ENCODE results near the gene MARK2.
"Not testable (repeated sequence)": the region's sequence is repeated elsewhere in the genome, so short reads cannot be mapped to it uniquely, and the experiment has no call there.

Gene MARK2

DNA sequence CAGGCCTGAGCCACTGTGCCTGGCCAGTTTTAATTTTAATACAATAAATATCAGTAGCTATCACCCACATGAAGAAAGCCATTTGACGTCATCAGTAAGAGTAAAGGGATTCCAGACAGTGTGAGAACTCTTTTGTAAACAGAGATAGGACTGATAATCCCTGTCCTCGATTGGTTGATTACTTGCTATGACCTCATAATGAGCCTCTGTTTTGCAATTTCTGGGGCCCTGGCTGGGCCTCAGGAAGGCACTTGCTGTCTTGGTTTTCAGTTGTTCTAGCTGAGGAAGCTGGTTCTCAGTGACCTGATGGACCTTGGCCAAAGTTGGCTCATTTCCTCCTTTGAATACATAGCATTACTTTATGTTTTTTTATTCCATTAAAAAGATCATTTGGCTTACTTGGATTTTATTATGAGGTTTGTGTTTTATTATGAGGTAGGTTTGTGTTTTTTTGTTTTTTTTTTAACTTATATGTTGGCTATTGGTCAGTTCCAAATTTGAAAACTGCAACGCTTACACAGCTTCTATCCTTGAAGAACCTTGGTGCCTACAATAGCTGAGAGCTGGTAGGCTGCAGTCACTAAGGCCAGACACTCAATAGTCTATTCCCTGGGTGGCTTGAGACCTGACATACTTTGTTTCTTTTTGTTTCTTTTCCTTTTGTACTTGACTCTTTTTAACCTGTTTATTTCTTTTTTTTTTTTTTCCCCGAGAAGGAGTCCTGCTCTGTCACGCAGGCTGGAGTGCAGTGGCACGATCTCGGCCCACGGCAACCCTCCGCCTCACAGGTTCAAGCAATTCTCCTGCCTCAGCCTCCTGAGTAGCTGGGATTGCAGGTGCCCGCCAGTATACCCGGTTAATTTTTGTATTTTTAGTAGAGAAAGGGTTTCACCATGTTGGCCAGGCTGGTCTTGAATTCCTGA is 20.0 kb downstream of the MARK2 start:
- DNase-seq, result peak; percentile 73

DNA sequence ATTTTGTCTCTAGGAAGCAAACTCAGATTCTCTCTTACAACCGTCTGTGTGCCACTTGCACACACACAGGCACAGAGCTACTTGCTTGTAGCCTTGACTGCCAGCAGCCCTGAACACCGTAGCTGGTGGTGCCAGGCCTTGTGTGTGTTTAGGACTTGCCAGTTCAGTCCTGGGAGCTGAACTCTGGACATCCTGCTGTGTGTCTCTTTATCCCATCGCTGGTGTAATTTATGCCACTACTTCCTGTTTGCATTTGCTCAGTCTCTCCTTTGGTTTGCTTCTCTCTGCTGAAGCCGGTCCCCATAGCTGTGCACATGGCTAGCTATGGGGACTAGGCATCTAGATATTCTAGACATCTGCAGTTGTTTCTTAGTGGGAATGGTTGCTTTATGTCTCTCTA is 24.0 kb downstream of the MARK2 start:
- peak; percentile 42 for DNase-seq

DNA sequence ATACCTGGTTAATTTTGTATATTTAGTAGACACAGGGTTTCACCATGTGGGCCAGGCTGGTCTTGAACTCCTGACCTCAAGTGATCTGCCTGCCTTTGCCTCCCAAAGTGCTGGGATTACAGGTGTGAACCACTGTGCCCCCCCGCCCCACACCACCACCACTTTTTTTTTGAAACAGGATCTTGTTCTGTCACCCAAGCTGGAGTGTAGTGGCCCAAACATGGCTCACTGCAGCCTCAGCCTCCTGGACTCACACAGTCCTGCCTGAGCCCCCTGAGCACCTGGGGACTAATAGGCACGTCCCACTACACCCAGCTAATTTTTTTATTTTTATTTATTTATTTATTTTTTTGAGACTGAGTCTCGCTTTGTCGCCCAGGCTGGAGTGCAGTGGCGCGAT is 24.7 kb downstream of the MARK2 start:
- DNase-seq, result not testable (repeated sequence)

DNA sequence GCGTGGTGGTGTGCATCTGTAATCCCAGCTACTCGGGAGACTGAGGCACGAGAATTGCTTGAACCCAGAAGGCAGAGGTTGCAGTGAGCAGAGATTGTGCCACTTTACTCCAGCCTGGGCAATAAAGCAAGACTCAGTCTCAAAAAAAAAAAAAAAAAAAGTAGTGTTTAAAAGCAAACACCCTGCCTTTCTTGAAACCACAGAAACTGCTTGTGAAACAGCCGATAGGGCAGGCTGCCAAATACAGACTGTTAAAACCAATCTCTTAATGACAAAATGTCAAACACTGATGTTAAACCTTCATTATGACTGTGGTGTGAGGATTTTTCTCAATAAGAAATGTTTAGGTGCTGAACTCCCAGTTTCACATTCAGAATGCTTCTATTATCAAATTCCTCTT is 27.3 kb downstream of the MARK2 start:
- peak; percentile 97 for DNase-seq

DNA sequence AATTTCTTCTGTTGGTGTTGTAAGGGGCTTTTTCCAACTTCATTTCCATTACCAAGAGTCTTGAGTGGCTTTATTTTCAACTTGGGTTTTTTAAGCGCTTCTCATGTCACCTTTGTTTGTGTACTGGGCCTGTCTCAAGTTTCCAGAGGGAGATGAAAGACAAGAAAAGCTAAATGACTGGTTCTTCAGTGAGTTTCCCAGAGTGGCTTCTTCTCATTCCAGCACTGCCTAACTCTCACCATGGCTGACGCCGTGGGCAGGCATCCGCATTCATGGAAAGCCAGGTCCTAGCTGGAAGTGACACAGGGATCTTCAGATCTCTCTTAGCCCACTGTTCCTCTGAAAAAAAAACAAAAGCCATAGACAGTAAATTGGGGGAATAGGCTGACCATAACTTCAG is 28.6 kb downstream of the MARK2 start:
- DNase-seq, result no peak

DNA sequence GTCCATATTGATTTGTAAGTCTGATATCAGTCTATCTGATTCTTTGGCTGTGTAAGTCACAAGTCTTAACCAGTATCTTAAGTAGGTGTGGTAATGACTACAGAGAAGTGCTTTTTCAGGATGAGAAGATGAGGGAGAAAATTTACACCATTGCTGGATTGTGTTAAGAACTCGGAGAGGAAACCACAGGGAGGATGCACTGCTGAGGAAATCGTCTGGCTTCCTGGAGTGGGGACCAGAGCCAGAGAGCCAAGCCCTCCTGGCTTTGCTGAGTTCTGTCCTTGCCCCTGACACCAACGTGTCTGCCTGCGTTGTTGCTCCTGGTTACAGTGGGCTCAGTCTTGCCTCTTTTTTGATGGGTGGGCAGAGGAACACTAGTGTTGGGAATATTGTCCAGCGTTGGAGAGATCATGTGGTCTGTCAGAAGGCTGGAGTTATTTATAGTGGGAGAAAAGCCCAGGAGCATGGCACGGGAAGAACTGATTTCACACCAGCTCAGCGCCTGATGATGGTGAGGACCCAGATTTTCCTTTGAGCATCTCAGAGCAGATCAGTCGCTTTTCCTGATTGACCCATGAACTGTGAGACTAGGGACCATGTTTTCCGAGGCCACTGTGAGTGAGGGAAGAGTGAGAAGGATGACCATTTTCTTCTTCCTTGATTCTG is 29.6 kb downstream of the MARK2 start:
- peak; percentile 24 for DNase-seq

DNA sequence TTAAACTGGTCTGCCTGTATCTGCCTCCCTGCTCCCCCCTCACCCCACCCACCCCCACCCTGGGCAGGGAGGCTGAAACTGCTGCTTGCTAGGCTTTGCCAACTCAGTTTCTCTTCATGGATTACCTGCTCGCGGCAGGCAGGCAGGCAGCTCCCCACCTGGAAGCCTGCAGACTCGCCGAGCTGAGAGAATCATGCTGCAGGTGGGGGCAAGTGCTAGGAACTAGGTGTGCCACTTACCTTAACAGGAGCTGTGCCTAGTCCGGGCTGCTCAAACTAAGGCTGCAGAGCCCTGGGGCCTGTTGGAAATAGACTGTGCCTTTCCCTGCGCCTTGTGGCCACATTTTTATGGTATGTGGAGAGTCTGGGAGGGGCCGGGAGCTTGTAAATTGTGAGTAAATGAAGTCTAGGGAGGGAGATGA is 30.3 kb downstream of the MARK2 start:
- no peak for DNase-seq

DNA sequence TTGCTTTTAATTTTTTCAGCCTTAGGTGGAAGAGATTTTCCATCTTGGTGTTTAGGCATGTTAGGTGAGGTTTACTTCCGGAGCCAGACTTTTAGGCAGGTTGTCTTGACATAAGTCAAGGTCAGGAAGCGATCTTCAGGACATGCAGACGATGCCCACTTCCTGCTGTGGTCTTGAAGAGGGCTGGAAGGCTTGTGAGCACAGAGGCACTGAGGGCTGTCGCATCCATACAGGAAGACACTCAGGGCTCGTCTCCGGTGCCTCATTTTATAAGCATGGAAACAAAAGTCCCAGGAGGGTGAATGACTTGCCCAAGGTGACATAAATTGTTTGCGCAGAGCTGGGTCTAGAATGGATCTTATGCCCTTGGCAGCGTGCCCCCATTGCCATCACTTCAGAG is 30.8 kb downstream of the MARK2 start:
- DNase-seq, result peak; percentile 32

DNA sequence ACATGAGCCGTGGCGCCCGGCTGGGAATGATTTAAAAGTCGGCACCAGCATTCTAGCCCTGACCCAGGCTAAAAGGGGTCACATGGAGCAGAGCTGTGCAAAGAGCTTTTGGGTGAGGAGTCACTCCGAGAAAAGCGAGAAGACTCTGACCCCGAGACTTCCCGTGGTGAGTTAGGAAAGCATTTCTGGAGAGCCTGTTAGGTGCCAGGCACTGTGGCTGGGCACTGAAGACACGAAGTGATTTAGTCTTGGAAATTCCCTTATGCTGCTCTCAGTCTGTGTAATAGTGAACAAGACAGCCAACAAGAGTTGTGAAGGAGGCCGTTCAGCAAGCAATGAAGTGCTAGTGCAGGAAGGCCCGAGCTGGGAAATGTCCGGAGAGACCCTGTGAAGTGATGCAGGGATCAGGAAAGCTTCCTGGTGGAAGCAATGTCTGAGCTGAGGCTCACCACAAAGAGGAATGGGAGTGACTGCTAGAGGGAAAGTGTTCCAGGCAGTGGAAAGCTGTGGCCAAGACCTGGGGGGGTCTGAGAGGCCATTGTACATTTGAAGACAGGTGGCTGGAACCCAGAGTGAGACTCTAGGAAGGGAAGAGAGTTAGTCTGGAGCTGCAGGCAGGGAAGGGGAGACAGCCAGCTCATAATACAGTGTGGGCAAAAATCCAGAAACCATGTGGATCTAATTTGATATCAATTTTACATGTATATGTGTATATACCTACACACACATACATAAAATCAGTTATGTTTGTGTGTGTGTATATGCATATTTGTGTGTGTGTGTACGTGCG is 31.6 kb downstream of the MARK2 start:
- DNase-seq, result no peak

DNA sequence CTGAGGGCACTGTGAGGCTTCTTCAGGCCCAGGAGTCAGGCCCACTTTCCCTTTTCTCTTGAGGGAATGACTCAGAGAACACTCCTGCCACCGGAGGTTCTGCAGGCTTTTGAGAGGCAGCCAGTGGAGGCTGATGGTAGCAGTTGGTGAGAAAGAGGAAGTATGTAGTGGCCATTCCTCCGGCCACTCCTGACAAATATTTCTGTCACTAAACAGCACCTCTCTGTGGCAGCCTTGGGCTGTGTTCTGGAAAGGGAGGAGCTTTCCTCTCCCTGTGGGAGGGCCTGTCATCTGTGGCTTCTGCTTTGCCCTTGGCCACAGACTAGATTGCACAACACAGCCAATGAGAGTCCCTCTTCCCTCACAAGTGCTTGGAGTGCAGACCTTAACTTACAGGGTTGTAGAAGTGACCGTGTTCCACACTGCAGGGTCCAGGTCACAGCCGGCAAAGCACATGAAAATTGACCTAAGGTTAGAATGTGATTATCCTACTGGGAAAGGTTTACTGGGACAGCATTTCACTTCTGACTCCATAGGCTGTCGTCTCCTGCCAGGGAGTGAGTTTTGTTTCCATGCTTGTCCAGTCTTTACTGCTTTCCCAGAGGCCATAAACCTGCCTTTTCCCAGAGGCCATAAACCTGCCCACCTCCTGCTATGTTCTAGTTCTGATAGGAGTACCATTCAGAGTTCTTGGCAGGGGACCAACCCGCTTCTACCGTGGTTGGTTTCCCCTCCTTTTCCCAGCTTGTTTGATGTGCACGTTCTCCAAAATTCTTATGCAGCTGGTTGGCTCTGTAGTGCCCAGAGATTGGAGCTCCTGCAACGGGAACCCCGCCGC is 33.3 kb downstream of the MARK2 start:
- DNase-seq, result peak; percentile 97

DNA sequence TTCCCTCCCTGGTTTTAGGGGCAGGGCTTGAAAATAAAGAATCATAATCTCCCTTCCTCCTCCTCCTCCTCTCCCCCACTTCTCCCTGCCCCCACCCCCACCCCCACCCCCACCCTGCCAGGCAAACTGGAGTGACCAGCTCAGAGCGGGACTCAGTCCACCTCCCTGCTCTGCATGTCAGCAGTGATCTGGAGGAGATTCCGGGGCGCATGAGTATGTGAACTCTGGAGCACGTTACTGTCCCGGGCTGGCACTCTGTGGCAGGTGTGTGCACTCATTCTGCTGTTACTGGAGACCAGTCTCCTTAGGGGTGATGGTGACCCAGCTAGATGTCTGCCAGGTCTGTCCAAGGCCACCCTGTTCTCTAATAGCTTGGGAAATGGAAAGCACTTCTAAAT is 33.9 kb downstream of the MARK2 start:
- DNase-seq, result no peak

DNA sequence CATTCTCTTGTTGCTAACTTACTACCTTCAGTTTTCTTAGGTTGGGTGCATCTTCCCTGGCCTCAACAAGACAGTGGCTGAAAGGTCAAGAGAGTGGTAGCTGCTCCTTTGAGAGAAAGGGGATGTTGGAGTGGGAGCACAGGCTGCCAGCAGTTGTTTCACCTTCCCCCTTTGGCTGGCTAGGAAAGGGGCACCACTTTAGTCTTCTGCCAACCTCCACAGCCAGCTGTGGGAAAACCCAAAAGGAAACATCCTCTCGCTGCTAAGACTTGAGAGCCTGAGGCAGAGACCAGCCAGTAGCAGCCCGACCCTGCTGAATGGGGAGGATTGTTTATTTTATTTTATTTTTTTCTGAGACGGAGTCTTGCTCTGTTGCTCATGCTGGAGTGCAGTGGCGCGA is 34.4 kb downstream of the MARK2 start:
- no peak for DNase-seq

DNA sequence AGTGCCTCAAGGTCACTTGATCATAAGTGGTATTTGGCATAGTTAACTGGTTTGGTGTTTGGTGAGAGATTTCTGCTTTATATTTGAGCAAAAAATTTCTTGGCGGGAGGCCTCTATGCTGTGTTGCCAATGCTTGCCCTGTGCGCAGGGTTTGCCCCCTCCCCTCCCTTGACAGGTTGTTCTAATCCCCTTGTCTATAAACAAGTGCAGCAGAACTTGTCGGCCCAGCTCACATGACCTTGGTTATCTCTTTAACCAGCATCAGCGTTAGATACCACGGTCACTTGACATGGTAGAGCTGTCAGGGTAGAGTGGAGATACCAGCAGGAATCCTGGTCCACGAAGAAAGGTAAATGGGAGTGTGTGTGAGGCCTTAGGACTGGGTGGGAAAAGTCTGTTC is 35.6 kb downstream of the MARK2 start:
- peak; percentile 65 for DNase-seq

DNA sequence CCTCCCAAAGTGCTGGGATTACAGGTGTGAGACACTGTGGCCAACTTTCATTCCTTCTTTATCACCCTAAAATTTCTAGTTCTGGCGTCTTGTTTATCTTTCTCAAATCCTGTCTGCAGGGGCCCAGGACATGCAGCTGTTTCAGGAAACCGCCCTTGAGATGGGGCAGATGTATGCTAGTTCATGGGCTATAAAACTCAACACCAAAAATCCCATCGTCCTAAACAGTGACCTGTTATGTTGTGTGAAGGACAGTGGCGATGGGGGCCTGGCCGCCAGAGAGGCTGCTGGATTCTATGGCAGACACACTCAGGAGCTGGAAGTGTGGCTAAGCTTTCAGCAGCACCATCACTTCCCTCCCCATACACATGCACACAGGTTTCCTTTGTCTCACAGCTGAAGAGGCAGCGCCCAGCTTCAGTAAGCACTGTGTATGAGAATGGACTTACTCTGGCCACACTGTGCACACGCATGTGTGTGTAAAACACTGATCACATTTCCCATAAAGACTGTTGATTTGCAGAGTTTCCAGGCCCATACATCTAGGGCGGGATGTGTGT is 36.7 kb downstream of the MARK2 start:
- DNase-seq, result no peak

DNA sequence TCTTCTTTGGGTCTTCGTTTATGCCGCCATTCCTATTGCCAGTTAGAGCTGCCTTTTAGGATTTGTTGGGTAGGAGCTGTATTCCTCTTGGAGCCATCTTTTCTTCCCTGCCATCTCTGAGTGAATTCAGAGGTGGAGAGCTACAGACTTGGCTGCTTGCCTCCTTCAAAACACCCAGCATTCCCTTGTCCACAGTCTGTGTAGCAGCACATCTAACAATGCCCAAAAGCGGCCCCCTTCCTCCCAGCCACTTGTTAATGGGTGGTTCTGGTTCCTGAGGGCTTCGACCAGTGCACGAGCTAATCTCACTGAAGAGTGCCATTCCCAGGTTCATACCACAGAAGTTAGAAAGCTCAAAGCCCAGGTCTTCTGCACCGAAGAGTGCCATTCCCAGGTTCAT is 37.7 kb downstream of the MARK2 start:
- no peak for DNase-seq

DNA sequence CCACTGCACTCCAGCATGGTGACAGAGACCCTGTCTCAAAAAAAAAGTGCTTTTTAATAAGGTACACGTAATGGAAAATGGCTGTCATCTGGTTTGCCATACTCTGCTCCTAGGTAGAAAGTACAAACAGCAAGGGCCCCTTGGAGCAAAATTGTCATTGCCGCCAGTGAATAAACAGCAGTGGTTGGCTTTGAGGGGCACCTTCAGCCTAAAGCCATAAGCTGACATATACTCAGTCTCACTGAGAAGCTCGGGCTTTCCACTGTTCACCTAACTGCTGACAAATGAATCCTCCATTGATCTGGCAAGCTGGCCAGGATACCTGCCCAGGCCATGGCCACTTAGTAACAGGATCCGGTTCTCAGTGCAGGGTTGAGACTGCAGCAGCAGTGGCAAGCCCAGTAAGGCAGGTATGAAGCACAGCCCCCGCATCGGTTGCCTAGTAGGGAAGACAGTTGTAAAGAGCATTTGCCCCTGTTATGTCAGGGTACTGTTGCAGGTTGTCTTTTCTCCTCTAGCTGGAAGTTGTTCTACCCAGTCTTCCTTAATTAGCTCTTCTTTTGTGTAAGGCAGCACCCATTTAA is 38.8 kb downstream of the MARK2 start:
- no peak for DNase-seq

DNA sequence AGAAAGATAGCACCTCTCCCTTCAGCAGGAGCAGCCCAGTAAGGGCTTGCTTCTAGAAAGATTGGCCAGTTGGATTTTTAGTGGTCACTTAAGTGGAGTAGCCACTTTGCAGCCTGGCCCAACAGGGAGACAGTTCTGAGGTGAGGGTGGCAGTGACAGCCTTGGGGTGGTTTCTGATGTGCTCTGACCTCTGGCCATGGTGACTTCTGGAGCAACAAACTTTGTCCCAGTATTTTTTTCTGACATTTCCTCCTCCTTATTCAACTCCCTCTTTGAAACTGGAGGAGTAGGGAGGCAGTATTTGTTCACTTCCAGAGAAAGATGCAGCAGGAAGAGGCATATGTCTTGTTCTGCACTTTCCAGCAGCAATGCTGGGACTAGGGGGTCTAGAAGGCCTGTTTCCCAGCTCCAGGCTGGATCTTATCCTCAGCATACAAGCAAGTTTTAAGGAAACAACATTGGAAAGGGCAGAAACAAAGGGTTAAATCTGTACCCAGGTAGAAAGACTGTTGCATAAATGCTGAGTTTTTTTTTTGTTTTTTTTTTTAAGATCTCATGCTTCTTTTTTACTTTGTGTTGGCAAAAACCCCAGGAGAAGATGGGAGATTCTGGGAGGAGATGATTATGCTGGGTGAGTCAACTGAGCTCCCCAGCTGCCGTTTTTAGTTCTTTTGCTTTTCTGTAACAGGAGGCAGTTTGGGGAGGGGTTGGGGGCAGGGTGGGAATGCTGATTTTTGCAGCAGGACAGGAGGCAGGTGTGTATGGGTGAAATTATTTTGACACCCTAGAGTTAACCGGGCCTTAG is 40.9 kb downstream of the MARK2 start:
- peak; percentile 30 for DNase-seq

DNA sequence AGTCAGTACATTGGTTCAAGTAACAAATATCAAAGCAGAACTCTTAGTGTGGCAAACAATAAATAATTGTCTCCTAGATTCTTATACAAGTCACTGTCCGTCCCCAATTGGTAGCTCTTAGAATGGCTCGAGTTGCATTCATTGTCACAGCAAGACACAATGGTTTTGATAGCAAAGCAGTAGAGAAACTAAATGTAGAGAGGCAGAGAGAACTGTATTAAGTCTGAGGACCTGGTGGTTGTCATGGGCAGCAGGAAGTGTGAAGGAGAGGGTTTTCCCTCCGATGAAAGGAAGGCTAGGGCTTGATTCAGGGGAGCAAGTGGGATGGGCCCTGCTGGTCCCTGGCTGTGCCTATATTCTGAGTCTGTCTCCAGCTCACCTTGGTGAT is 41.5 kb downstream of the MARK2 start:
- DNase-seq, result no peak

DNA sequence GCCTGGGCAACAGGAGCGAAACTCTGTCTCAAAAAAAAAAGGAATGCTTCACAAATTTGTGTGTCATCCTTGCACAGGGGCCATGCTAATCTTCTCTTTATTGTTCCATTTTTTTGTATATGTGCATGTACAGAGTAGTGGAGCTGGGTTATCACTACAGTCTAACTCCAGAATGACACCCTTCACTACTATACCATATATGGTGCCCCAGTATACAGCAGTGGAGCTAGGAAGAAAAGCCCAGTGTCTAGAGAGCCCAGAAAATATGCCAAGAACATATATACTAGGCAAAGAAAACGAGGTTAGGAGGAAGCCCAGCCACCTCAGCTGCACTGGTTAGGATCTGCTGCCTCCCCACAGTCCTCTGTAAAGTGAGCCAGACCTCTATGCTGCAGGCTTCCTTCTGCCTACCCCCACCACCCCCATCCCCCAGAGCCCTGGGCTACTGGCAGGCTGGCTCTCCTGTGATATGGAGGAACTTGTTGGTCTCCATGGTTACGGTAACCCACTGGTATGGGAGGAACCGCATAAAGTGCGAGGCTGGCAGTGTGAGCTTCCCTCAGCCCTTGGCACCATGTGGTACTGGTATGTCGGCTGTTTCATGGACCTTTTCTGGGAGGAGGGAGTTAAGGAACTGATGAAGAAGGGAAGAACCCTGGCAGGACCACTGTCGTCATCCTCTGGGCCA is 43.8 kb downstream of the MARK2 start:
- peak; percentile 96 for DNase-seq

DNA sequence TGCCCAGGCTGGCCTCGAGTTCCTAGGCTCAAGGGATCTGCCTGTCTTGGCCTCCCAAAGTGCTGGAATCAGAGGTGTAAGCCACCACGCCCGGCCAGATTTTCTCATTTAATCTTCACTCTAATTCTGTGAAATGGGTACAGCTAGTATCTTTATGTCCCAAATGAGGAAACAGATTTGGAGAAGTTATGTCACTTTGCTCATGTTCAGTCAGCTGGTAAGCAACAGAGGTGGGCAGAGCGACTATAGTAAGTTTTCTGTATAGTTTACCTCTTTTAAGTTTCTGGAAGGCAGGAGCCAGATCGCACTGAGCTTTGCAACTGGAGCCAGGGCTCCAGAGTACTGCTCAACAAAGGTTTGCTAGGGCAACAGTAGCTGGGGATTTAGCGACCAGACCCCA is 44.9 kb downstream of the MARK2 start:
- DNase-seq, result no peak

Measured in hematopoietic multipotent progenitor cell treated with erythropoietin and hydrocortisone succinate and interleukin-3 and kit ligand, for 6 days (in vitro differentiated cells).